ENCODE data around the gene POLD4. TPM values are rescaled to one million over a fixed set of nuclear protein-coding genes. Genes with fewer than 3 reads are reported as not detected.

Gene POLD4
- total RNA-seq, 1 experiment from 2014 or later: 44.2 TPM

GRCh38 chr11:67395555-67396258 is 42.4 kb upstream of the POLD4 start (continued):
- TF ChIP-seq, protein P1, sequence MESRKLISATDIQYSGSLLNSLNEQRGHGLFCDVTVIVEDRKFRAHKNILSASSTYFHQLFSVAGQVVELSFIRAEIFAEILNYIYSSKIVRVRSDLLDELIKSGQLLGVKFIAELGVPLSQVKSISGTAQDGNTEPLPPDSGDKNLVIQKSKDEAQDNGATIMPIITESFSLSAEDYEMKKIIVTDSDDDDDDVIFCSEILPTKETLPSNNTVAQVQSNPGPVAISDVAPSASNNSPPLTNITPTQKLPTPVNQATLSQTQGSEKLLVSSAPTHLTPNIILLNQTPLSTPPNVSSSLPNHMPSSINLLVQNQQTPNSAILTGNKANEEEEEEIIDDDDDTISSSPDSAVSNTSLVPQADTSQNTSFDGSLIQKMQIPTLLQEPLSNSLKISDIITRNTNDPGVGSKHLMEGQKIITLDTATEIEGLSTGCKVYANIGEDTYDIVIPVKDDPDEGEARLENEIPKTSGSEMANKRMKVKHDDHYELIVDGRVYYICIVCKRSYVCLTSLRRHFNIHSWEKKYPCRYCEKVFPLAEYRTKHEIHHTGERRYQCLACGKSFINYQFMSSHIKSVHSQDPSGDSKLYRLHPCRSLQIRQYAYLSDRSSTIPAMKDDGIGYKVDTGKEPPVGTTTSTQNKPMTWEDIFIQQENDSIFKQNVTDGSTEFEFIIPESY (IDR thresholded peaks at IDR 0.05; ENCODE audit: extremely low read depth, insufficient replicate concordance, low read length): no peak

- Histone ChIP-seq H3K9me3 (ENCODE audit: control insufficient read depth in 1 of 2, insufficient read depth in 1 of 2, low read depth in 1 of 2, low read length in 2 of 2) (no peaks in the 10 kb centered on the region), H3K79me2 (ENCODE audit: insufficient read depth, low read length) (peaks cover 17% of the 10 kb centered on the region), H3K27me3 (ENCODE audit: insufficient read depth, low read length) (no peaks in the 10 kb centered on the region), H3K4me1 (ENCODE audit: control insufficient read depth in 1 of 2, insufficient read depth in 2 of 2, low read length in 2 of 2) (peaks cover 9 to 34% of the 10 kb centered on the region in 2 experiments), H3K9me2 (ENCODE audit: insufficient read depth) (no peaks in the 10 kb centered on the region), H3K9ac (ENCODE audit: low read length) (no peak overlapping the region), H4K20me1 (ENCODE audit: insufficient read depth) (no peaks in the 10 kb centered on the region), H3K27ac (ENCODE audit: low read depth, low read length) (no peak overlapping the region), H3K36me3 (ENCODE audit: control insufficient read depth in 1 of 2, insufficient read depth in 2 of 2, low read length in 2 of 2) (peaks cover 13 to 31% of the 10 kb centered on the region in 2 experiments; a peak in 3 of 4 replicates), H2AFZ (ENCODE audit: low read depth, low read length, poor library complexity, severe bottlenecking) (no peak overlapping the region), H3K4me2 (ENCODE audit: low read length) (no peak overlapping the region), H3K4me3 (replicated peaks in 1 of 2; ENCODE audit: low read depth in 1 of 2, low read length in 2 of 2) (no peak overlapping the region)
- DNase-seq (ENCODE audit: low read depth, low spot score) (no peak), ATAC-seq (no peak)
- no TSS peak for BruUV-seq (replicated peaks)
- POLR2A ChIA-PET: no interaction called here
- intact Hi-C loops (cut with micrococcal nuclease): no loop called here
- no peak for TF ChIP-seq FOSL1 (IDR thresholded peaks at IDR 0.05; ENCODE audit: low read depth)
- RAD21 ChIA-PET (ENCODE audit: low non-redundant PET in 1 of 2, low total read pairs in 2 of 2, uncharacterized antibody in 2 of 2, unreplicated experiment in 2 of 2): no interaction called here
- CTCF ChIA-PET: no interaction called here
These were observed 40.6 kb upstream of the POLD4 start for GRCh38 chr11:67393990-67394389.

DNA sequence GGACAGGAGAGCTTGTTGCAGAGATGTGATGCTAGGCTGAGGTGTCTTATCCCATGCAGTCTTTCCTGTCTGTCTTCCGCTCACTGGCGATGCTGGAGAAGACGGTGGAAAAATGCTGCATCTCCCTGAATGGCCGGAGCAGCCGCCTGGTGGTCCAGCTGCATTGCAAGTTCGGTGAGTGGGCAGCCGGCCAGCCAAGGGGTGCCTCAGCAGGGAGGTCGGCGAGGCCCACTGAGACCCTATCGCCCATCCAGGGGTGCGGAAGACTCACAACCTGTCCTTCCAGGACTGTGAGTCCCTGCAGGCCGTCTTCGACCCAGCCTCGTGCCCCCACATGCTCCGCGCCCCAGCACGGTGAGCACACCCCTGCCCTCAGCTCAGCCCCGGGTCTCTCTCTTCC is 40.1 kb upstream of the POLD4 start:
- no TSS peak for BruUV-seq (replicated peaks)
- ChIA-PET RAD21 (ENCODE audit: low non-redundant PET in 1 of 2, low total read pairs in 2 of 2, uncharacterized antibody in 2 of 2, unreplicated experiment in 2 of 2) (no interaction called here), CTCF (no interaction called here), POLR2A (no interaction called here)
- H3K9me2 ChIP-seq (ENCODE audit: insufficient read depth): no peaks in the 10 kb centered on the region
- no peak overlapping the region for H3K9ac ChIP-seq (ENCODE audit: low read length)
- H3K27me3 ChIP-seq (ENCODE audit: insufficient read depth, low read length): no peaks in the 10 kb centered on the region
- peaks cover 11 to 26% of the 10 kb centered on the region in 2 experiments; a peak in 3 of 4 replicates for H3K36me3 ChIP-seq (ENCODE audit: control insufficient read depth in 1 of 2, insufficient read depth in 2 of 2, low read length in 2 of 2)
- ATAC-seq: no peak
- no peaks in the 10 kb centered on the region for H4K20me1 ChIP-seq (ENCODE audit: insufficient read depth)
- H3K4me3 ChIP-seq (replicated peaks in 1 of 2; ENCODE audit: low read depth in 1 of 2, low read length in 2 of 2): no peak overlapping the region
- intact Hi-C loops (cut with micrococcal nuclease): no loop called here
- no peak for DNase-seq (ENCODE audit: low read depth, low spot score)
- peaks cover 14% of the 10 kb centered on the region; the same call in 1 of the 2 replicates for H3K79me2 ChIP-seq (ENCODE audit: insufficient read depth, low read length)
- peaks cover 9 to 34% of the 10 kb centered on the region in 2 experiments for H3K4me1 ChIP-seq (ENCODE audit: control insufficient read depth in 1 of 2, insufficient read depth in 2 of 2, low read length in 2 of 2)
- no peak overlapping the region for H2AFZ ChIP-seq (ENCODE audit: low read depth, low read length, poor library complexity, severe bottlenecking)
- H3K4me2 ChIP-seq (ENCODE audit: low read length): no peak overlapping the region
- H3K27ac ChIP-seq (ENCODE audit: low read depth, low read length): no peak overlapping the region
- H3K9me3 ChIP-seq (ENCODE audit: control insufficient read depth in 1 of 2, insufficient read depth in 1 of 2, low read depth in 1 of 2, low read length in 2 of 2): no peaks in the 10 kb centered on the region
- TF ChIP-seq EGR1 (IDR thresholded peaks at IDR 0.05; ENCODE audit: low read depth) (no peak), SP1 (IDR thresholded peaks at IDR 0.05; ENCODE audit: low read depth) (no peak), YY1 (IDR thresholded peaks at IDR 0.05; ENCODE audit: extremely low read depth, insufficient replicate concordance, low read depth, low read length) (no peak), CTCF (IDR thresholded peaks at IDR 0.05 in 2 of 3, conservative IDR thresholded peaks at IDR 0.05 in 1 of 3; ENCODE audit: borderline replicate concordance in 1 of 3, insufficient read depth in 1 of 3, low read depth in 2 of 3, low read length in 2 of 3) (no peak), ZNF274 (IDR thresholded peaks at IDR 0.05; ENCODE audit: low read depth, low read length) (no peak)
- TF ChIP-seq, protein P2, sequence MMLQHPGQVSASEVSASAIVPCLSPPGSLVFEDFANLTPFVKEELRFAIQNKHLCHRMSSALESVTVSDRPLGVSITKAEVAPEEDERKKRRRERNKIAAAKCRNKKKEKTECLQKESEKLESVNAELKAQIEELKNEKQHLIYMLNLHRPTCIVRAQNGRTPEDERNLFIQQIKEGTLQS (IDR thresholded peaks at IDR 0.05): no peak
